ENCODE data around the gene KRTAP5-4.

KRTAP5-4 gene

GRCh38 chr11:1653541-1654387 is 31.8 kb upstream of the KRTAP5-4 start:
- Histone ChIP-seq H3K9me2 (replicated peaks; ENCODE audit: control insufficient read depth, low read length) (no peaks in the 10 kb centered on the region), H4K20me1 (ENCODE audit: control insufficient read depth, insufficient read depth, low read depth, low read length) (no peaks in the 10 kb centered on the region), H3K9me3 (ENCODE audit: control insufficient read depth, insufficient read depth, low read length) (no peaks in the 10 kb centered on the region), H3K4me3 (ENCODE audit: low read length) (no peak overlapping the region), H3K36me3 (ENCODE audit: control insufficient read depth, low read length) (no peaks in the 10 kb centered on the region), H3K4me1 (ENCODE audit: control insufficient read depth, low read length) (no peaks in the 10 kb centered on the region), H3K27ac (ENCODE audit: low read depth, low read length) (no peak overlapping the region), H3K4me2 (ENCODE audit: low read length) (no peak overlapping the region), H3K27me3 (ENCODE audit: control insufficient read depth, low read length) (peaks cover 4% of the 10 kb centered on the region; the same call in 1 of the 2 replicates), H3K79me2 (ENCODE audit: control insufficient read depth, low read length) (no peaks in the 10 kb centered on the region), H3F3A (ENCODE audit: control insufficient read depth, insufficient read depth) (no peaks in the 10 kb centered on the region)
- TF ChIP-seq CTCF (IDR thresholded peaks at IDR 0.05; ENCODE audit: low read depth, low read length, poor library complexity, severe bottlenecking) (no peak), EZH2phosphoT487 (IDR thresholded peaks at IDR 0.05; ENCODE audit: borderline replicate concordance, low read length) (no peak)

- Histone ChIP-seq H3K9me2 (replicated peaks; ENCODE audit: control insufficient read depth, low read length) (no peaks in the 10 kb centered on the region), H3K4me1 (ENCODE audit: control insufficient read depth, low read length) (no peaks in the 10 kb centered on the region), H3K79me2 (ENCODE audit: control insufficient read depth, low read length) (no peaks in the 10 kb centered on the region), H3K9me3 (ENCODE audit: control insufficient read depth, insufficient read depth, low read length) (no peaks in the 10 kb centered on the region), H3K36me3 (ENCODE audit: control insufficient read depth, low read length) (no peaks in the 10 kb centered on the region), H3K27me3 (ENCODE audit: control insufficient read depth, low read length) (peaks cover 4% of the 10 kb centered on the region; the same call in 1 of the 2 replicates), H3F3A (ENCODE audit: control insufficient read depth, insufficient read depth) (no peaks in the 10 kb centered on the region), H3K4me2 (ENCODE audit: low read length) (no peak overlapping the region), H3K4me3 (ENCODE audit: low read length) (no peak overlapping the region), H4K20me1 (ENCODE audit: control insufficient read depth, insufficient read depth, low read depth, low read length) (no peaks in the 10 kb centered on the region), H3K27ac (ENCODE audit: low read depth, low read length) (no peak overlapping the region)
- TF ChIP-seq EZH2phosphoT487 (IDR thresholded peaks at IDR 0.05; ENCODE audit: borderline replicate concordance, low read length) (no peak), CTCF (IDR thresholded peaks at IDR 0.05; ENCODE audit: low read depth, low read length, poor library complexity, severe bottlenecking) (peak; percentile 96)
These were observed 31.0 kb upstream of the KRTAP5-4 start for GRCh38 chr11:1652771-1653540.

DNA sequence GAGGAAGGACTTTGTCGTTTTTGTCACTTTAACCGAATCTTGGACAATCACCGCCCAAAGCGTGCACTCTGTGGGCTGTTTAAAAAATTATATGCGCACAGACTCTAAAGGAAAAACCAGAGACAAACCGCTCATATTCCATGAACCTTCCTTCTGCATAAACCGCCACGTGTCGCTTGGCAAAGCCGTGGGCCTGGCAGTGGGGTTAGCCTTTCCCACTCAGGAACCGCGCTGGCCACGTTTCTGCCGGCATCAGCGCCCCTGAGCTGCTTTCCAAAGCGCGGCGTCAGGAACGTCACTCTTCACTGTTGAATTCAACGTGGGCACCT is 30.5 kb upstream of the KRTAP5-4 start:
- no peak overlapping the region for H3K4me3 ChIP-seq (ENCODE audit: low read length)
- no peak for TF ChIP-seq EZH2phosphoT487 (IDR thresholded peaks at IDR 0.05; ENCODE audit: borderline replicate concordance, low read length)
- no peak for TF ChIP-seq CTCF (IDR thresholded peaks at IDR 0.05; ENCODE audit: low read depth, low read length, poor library complexity, severe bottlenecking)
- H4K20me1 ChIP-seq (ENCODE audit: control insufficient read depth, insufficient read depth, low read depth, low read length): no peaks in the 10 kb centered on the region
- peaks cover 4% of the 10 kb centered on the region; the same call in 1 of the 2 replicates for H3K27me3 ChIP-seq (ENCODE audit: control insufficient read depth, low read length)
- no peaks in the 10 kb centered on the region for H3K9me2 ChIP-seq (replicated peaks; ENCODE audit: control insufficient read depth, low read length)
- no peaks in the 10 kb centered on the region for H3K4me1 ChIP-seq (ENCODE audit: control insufficient read depth, low read length)
- no peaks in the 10 kb centered on the region for H3K79me2 ChIP-seq (ENCODE audit: control insufficient read depth, low read length)
- H3K9me3 ChIP-seq (ENCODE audit: control insufficient read depth, insufficient read depth, low read length): no peaks in the 10 kb centered on the region
- no peaks in the 10 kb centered on the region for H3F3A ChIP-seq (ENCODE audit: control insufficient read depth, insufficient read depth)
- no peaks in the 10 kb centered on the region for H3K36me3 ChIP-seq (ENCODE audit: control insufficient read depth, low read length)
- H3K27ac ChIP-seq (ENCODE audit: low read depth, low read length): no peak overlapping the region
- H3K4me2 ChIP-seq (ENCODE audit: low read length): no peak overlapping the region

All from DOHH2 (cell line).